Thyroid gland (tissue), 4 donors: ENCODE data around the gene SMG6.

Experiments used
- CTCF ChIP-seq, 6 experiments: fragments of 200-600 bp in 3 of 6; fragments of 450-650 bp in 3 of 6; sonication (generic) in 3 of 6; IDR thresholded peaks; one replicate each; pipeline ENCODE4 v1.5.1; 2016 to 2019; ENCODE audit warnings: antibody characterized with exemption in 6 of 6, mild to moderate bottlenecking in 2 of 6, inconsistent platforms in 1 of 6, moderate library complexity in 1 of 6
- POLR2A ChIP-seq, 2 donors: fragments of 450-650 bp; IDR thresholded peaks; one replicate each; pipeline ENCODE4 v1.6.1; 2017; ENCODE audit warnings: antibody characterized with exemption in 2 of 2, mild to moderate bottlenecking in 2 of 2, moderate library complexity in 1 of 2

GRCh38 chr17:2295575-2295974, 8.0 kb downstream of the SMG6 start:
- TF ChIP-seq CTCF (IDR thresholded peaks at IDR 0.05) = no peak
- no peak for TF ChIP-seq POLR2A (IDR thresholded peaks at IDR 0.05)
